GM12878 (cell line): ENCODE measurements around the gene LRFN2. TPM values are rescaled to one million over a fixed set of nuclear protein-coding genes. Genes with fewer than 3 reads are reported as not detected.

Experiments
- ATAC-seq: fragments of 200-7000 bp; cut with Tn5 transposase; 3 replicates; pipeline ENCODE4 v1.9.1; 2020; ENCODE audit warnings: mild to moderate bottlenecking, moderate library complexity
- BruUV-seq: library from RNA; stranded (reverse); fragments of 400-500 nt; replicated peaks from 2 replicates; lab custom pipeline; 2021; lab: Mats Ljungman, UMichigan
- CTCF ChIA-PET: fragments of 300-600 bp; sonication (Branson Sonifier 250); formaldehyde crosslinking; extraction: SDS; loops from one replicate; lab custom pipeline; 2021; ENCODE audit warnings: inconsistent platforms; lab: Yijun Ruan, JAX
- POLR2A ChIA-PET: fragments of 350-600 bp; formaldehyde crosslinking; extraction: SDS; loops from one replicate; lab custom pipeline; 2021; ENCODE audit warnings: inconsistent platforms; lab: Charles Lee
- RAD21 ChIA-PET: fragments of 300-600 bp; sonication (Branson Sonifier 250); formaldehyde crosslinking; loops from one replicate; lab custom pipeline; 2023; ENCODE audit warnings: antibody characterized with exemption; ENCODE audit not compliant: unreplicated experiment; lab: Charles Lee
- SMC1A ChIA-PET: fragments of 300-600 bp; sonication (Branson Sonifier 250); formaldehyde crosslinking; loops from one replicate; lab custom pipeline; 2023; ENCODE audit not compliant: unreplicated experiment, uncharacterized antibody; lab: Charles Lee
- DNase-seq: peaks from one replicate; pipeline ENCODE4 v3.0.0-alpha.2; 2011; ENCODE audit warnings: low read depth, low spot score
- FAIRE-seq: peaks from 3 replicates; lab custom pipeline; 2011; peaks lifted over from hg19 to GRCh38; lab: Jason Lieb, UNC
- H2AFZ ChIP-seq: 2 replicates; pipeline ENCODE4 v1.6.0; 2011; ENCODE audit warnings: low read depth, low read length, control low read depth; ENCODE audit not compliant: control insufficient read depth
- H3K27ac ChIP-seq: 2 replicates; pipeline ENCODE4 v1.5.1; 2011; ENCODE audit warnings: control low read depth; ENCODE audit not compliant: control insufficient read depth, insufficient read depth
- H3K27me3 ChIP-seq, 2 experiments: replicated peaks in 1 of 2; 2 replicates each; pipeline versions ENCODE4 v1.6.0 to v1.6.1; 2011; ENCODE audit warnings: low read length in 1 of 2; ENCODE audit not compliant: control insufficient read depth in 2 of 2, insufficient read depth in 2 of 2
- H3K36me3 ChIP-seq, 2 experiments: 2 replicates each; pipeline ENCODE4 v1.5.1; 2011; ENCODE audit warnings: low read length in 1 of 2; ENCODE audit not compliant: control insufficient read depth in 2 of 2, insufficient read depth in 2 of 2
- H3K4me1 ChIP-seq: 2 replicates; pipeline ENCODE4 v1.6.1; 2011; ENCODE audit warnings: mild to moderate bottlenecking, low read length, moderate library complexity, mixed read lengths; ENCODE audit not compliant: control insufficient read depth, insufficient read depth
- H3K4me2 ChIP-seq: 2 replicates; pipeline ENCODE4 v1.6.0; 2011; ENCODE audit warnings: control low read depth; ENCODE audit not compliant: control insufficient read depth, insufficient read depth
- H3K4me3 ChIP-seq: fragments of 200-600 bp; sonication (generic); 2 replicates; pipeline ENCODE4 v1.5.1; 2016
- H3K79me2 ChIP-seq: 2 replicates; pipeline ENCODE4 v1.6.0; 2011; ENCODE audit warnings: low read length; ENCODE audit not compliant: control insufficient read depth, insufficient read depth
- H3K9ac ChIP-seq: 2 replicates; pipeline ENCODE4 v1.8.0; 2011; ENCODE audit warnings: low read length, control low read depth, mixed read lengths; ENCODE audit not compliant: control insufficient read depth, insufficient read depth
- H3K9me3 ChIP-seq: replicated peaks from 3 replicates; pipeline ENCODE4 v1.5.1; 2011; ENCODE audit warnings: mild to moderate bottlenecking, low read length; ENCODE audit not compliant: control insufficient read depth, insufficient read depth
- H4K20me1 ChIP-seq: 2 replicates; pipeline ENCODE4 v1.6.0; 2011; ENCODE audit not compliant: control insufficient read depth, insufficient read depth
- CHD2 ChIP-seq: IDR thresholded peaks from 2 replicates; pipeline ENCODE4 v1.6.1; 2011; ENCODE audit warnings: low read depth, low read length, improper control_type of control experiment, borderline replicate concordance
- FOXK2 ChIP-seq: fragments of 450-650 bp; IDR thresholded peaks from 2 replicates; pipeline ENCODE4 v1.6.1; 2017; ENCODE audit warnings: mild to moderate bottlenecking, moderate library complexity
- HCFC1 ChIP-seq: fragments of 150-350 bp; IDR thresholded peaks from 2 replicates; pipeline ENCODE4 v1.6.1; 2014; ENCODE audit warnings: low read length
- KLF5 ChIP-seq: fragments of 450-650 bp; IDR thresholded peaks from 2 replicates; pipeline ENCODE4 v1.6.1; 2014; ENCODE audit warnings: mild to moderate bottlenecking; ENCODE audit not compliant: partially characterized antibody
- MEF2B ChIP-seq: fragments of 450-650 bp; IDR thresholded peaks from 2 replicates; pipeline ENCODE4 v1.6.1; 2018; ENCODE audit warnings: mild to moderate bottlenecking, moderate library complexity; ENCODE audit not compliant: partially characterized antibody, poor library complexity, severe bottlenecking
- NFYA ChIP-seq: IDR thresholded peaks from 2 replicates; pipeline ENCODE4 v1.6.1; 2011; ENCODE audit warnings: low read depth, mild to moderate bottlenecking, low read length, improper control_type of control experiment, borderline replicate concordance
- PBX3 ChIP-seq: IDR thresholded peaks from 2 replicates; pipeline ENCODE4 v1.6.1; 2011; ENCODE audit warnings: mild to moderate bottlenecking, low read depth, low read length, moderate library complexity; ENCODE audit not compliant: insufficient replicate concordance
- POLR2A ChIP-seq: IDR thresholded peaks from 2 replicates; pipeline ENCODE4 v1.6.1; 2011; ENCODE audit warnings: low read depth, mild to moderate bottlenecking, low read length
- POLR2AphosphoS5 ChIP-seq: IDR thresholded peaks from 2 replicates; pipeline ENCODE4 v1.6.1; 2011; ENCODE audit warnings: mild to moderate bottlenecking, low read length, inconsistent platforms
- POU2F2 ChIP-seq: IDR thresholded peaks from 3 replicates; pipeline ENCODE4 v1.6.1; 2011; ENCODE audit warnings: low read depth, mild to moderate bottlenecking, low read length, borderline replicate concordance
- RAD51 ChIP-seq: fragments of 450-650 bp; IDR thresholded peaks from 2 replicates; pipeline ENCODE4 v1.6.1; 2016; ENCODE audit warnings: moderate library complexity, mild to moderate bottlenecking, inconsistent platforms
- RB1 ChIP-seq: fragments of 450-650 bp; formaldehyde crosslinking; IDR thresholded peaks from 2 replicates; pipeline ENCODE4 v1.6.1; 2017; ENCODE audit warnings: mild to moderate bottlenecking, borderline replicate concordance
- RCOR1 ChIP-seq: conservative IDR thresholded peaks from 2 replicates; pipeline ENCODE4 v1.6.1; 2012; ENCODE audit warnings: low read depth, low read length, improper control_type of control experiment
- SMARCA5 ChIP-seq: fragments of 450-650 bp; IDR thresholded peaks from 2 replicates; pipeline ENCODE4 v1.6.1; 2017; ENCODE audit warnings: mild to moderate bottlenecking
- SREBF1 ChIP-seq: IDR thresholded peaks from 2 replicates; pipeline ENCODE4 v1.6.1; 2012; ENCODE audit warnings: mild to moderate bottlenecking, low read length
- SRF ChIP-seq, 2 experiments: IDR thresholded peaks; 2 replicates each; pipeline ENCODE4 v1.6.1; 2011; ENCODE audit warnings: low read depth in 2 of 2, low read length in 2 of 2, mild to moderate bottlenecking in 1 of 2, moderate library complexity in 1 of 2
- STAT3 ChIP-seq: IDR thresholded peaks from 2 replicates; pipeline ENCODE4 v1.6.1; 2011; ENCODE audit warnings: low read depth, low read length, improper control_type of control experiment
- TCF12 ChIP-seq: IDR thresholded peaks from 2 replicates; pipeline ENCODE4 v1.6.1; 2011; ENCODE audit warnings: low read depth, mild to moderate bottlenecking, low read length
- ZSCAN29 ChIP-seq: fragments of 450-650 bp; IDR thresholded peaks from 2 replicates; pipeline ENCODE4 v1.6.1; 2017; ENCODE audit warnings: mild to moderate bottlenecking, moderate library complexity
- WGBS: methylation state at CpG from one replicate; pipeline ENCODE4 v1.1.6; 2016; ENCODE audit warnings: low lambda C conversion rate; ENCODE audit not compliant: insufficient replicate concordance, insufficient coverage; ENCODE audit errors: missing lambda C conversion rate; 5-methylcytosine and 5-hydroxymethylcytosine counted together
- in situ Hi-C: fragments of 300-500 bp; cut with MboI; formaldehyde crosslinking; loops from 9 replicates; pipeline ENCODE4 v1.14.3; 2018; ENCODE audit warnings: mixed read lengths
- intact Hi-C: fragments of 100-400 bp; cut with micrococcal nuclease; formaldehyde crosslinking; loops from one replicate; pipeline ENCODE4 v1.14.2; 2022; ENCODE audit not compliant: unreplicated experiment
- polyA plus RNA-seq, 11 experiments: library from polyadenylated mRNA; depleted of rRNA in 4 of 11; unstranded in 6 of 11; stranded (reverse) in 5 of 11; fragments of >200 nt; fragmentation: Nextera tagmentation in 4 of 11; fragmentation: Illumina TruSeq in 1 of 11; extraction: Ambion mirVana in 4 of 11; extraction: Trizol in 1 of 11; gene quantifications; 1 replicate in 1 of 11; 2 replicates in 10 of 11; pipeline versions ENCODE4 v1.2.1 to v1.2.3, GENCODE V29; 2011 to 2016; ENCODE audit warnings: inconsistent platforms in 2 of 11, missing spikeins in 2 of 11, low read depth in 1 of 11
- total RNA-seq, 4 experiments: library from RNA; depleted of rRNA in 3 of 4; stranded (reverse); fragments of >200 nt in 3 of 4; fragmentation: Illumina TruSeq in 1 of 4; extraction: Trizol in 1 of 4; gene quantifications; 2 replicates each; pipeline versions ENCODE4 v1.2.1 to v1.2.3, GENCODE V29; 2013 to 2021

The LRFN2 gene
- total and polyA plus RNA-seq, 10 of the 15 experiments (the other 5 are each of a cell fraction or from before 2014, with no cell fraction given): not detected

GRCh38 chr6:40383348-40384115 is 203.6 kb downstream of the LRFN2 start:
- intact Hi-C loops: no loop called here
- no peaks in the 10 kb centered on the region for H3K36me3 ChIP-seq
- no peaks in the 10 kb centered on the region for H3K79me2 ChIP-seq
- FAIRE-seq (no peak), ATAC-seq (no peak), DNase-seq (no peak)
- H3K4me1 ChIP-seq: no peaks in the 10 kb centered on the region
- no peak overlapping the region for H3K9ac ChIP-seq
- SMC1A ChIA-PET: interaction anchor here (0.9 kb wide), 1 partner anchor 9 kb away, joined by 3 read pairs; no protein-coding TSS in a partner anchor
- no peak for TF ChIP-seq MEF2B
- no peak for TF ChIP-seq TCF12
- no peak for TF ChIP-seq POLR2AphosphoS5
- TF ChIP-seq RCOR1: no peak
- TF ChIP-seq HCFC1: no peak
- no peak for TF ChIP-seq CHD2
- no peak for TF ChIP-seq POLR2A
- no peak for TF ChIP-seq ZSCAN29
- no peak for TF ChIP-seq FOXK2
- no peak for TF ChIP-seq PBX3
- TF ChIP-seq SREBF1: no peak
- no peak for TF ChIP-seq KLF5
- TF ChIP-seq NFYA: no peak
- no peak for TF ChIP-seq STAT3
- TF ChIP-seq RB1: no peak
- TF ChIP-seq SMARCA5: no peak
- TF ChIP-seq RAD51: no peak
- no peak for TF ChIP-seq POU2F2
- TF ChIP-seq SRF (IDR thresholded peaks at IDR 0.05; ENCODE audit: low read depth in 2 of 2, low read length in 2 of 2): no peak
- RAD21 ChIA-PET: no interaction called here
- no peaks in the 10 kb centered on the region for H3K9me3 ChIP-seq
- H2AFZ ChIP-seq: no peak overlapping the region
- no peak overlapping the region for H3K4me2 ChIP-seq
- in situ Hi-C loops: no loop called here
- POLR2A ChIA-PET: no interaction called here
- WGBS: 0% methylated on average over 3 of the region's 3 CpGs
- CTCF ChIA-PET: no interaction called here
- no peak overlapping the region for H3K4me3 ChIP-seq
- no peak overlapping the region for H3K27ac ChIP-seq
- no peaks in the 10 kb centered on the region for H4K20me1 ChIP-seq
- no TSS peak for BruUV-seq
- H3K27me3 ChIP-seq: no peaks in the 10 kb centered on the region; a peak in 2 of 4 replicates
